ENCODE data around the gene MYH11.

Gene MYH11

DNA sequence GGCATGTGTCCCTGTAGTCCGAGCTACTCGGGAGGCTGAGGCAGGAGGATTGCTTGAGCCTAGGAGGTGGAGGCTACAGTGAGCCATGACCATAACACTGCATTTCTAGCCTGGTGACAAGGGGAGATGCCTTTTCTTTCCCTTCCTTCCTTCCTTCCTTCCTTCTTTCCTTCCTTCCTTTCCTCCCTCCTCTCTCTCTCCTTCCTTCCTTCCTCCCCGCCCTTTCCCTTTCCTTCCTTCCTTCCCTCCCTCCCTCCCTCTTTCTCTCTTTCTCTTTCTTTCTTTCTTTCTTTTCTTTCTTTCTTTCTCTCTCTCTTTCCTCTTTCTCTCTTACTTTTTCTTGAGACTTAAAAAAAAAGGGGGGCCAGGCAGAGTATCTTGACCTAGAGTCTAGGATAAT lies 34.7 kb upstream of the MYH11 start:
- H3K4me3 ChIP-seq (ENCODE audit: low read depth, low read length): no peak overlapping the region
- ChIA-PET CTCF (interaction anchor here (1.8 kb wide), 1 partner anchor 17 kb away, joined by 4 read pairs; no protein-coding TSS in a partner anchor), POLR2A (no interaction called here)
- no peak for DNase-seq (ENCODE audit: low read depth, low spot score)
- TF ChIP-seq, protein P1, sequence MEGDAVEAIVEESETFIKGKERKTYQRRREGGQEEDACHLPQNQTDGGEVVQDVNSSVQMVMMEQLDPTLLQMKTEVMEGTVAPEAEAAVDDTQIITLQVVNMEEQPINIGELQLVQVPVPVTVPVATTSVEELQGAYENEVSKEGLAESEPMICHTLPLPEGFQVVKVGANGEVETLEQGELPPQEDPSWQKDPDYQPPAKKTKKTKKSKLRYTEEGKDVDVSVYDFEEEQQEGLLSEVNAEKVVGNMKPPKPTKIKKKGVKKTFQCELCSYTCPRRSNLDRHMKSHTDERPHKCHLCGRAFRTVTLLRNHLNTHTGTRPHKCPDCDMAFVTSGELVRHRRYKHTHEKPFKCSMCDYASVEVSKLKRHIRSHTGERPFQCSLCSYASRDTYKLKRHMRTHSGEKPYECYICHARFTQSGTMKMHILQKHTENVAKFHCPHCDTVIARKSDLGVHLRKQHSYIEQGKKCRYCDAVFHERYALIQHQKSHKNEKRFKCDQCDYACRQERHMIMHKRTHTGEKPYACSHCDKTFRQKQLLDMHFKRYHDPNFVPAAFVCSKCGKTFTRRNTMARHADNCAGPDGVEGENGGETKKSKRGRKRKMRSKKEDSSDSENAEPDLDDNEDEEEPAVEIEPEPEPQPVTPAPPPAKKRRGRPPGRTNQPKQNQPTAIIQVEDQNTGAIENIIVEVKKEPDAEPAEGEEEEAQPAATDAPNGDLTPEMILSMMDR (IDR thresholded peaks at IDR 0.05; ENCODE audit: insufficient read depth, low read length, missing control alignments): no peak

DNA sequence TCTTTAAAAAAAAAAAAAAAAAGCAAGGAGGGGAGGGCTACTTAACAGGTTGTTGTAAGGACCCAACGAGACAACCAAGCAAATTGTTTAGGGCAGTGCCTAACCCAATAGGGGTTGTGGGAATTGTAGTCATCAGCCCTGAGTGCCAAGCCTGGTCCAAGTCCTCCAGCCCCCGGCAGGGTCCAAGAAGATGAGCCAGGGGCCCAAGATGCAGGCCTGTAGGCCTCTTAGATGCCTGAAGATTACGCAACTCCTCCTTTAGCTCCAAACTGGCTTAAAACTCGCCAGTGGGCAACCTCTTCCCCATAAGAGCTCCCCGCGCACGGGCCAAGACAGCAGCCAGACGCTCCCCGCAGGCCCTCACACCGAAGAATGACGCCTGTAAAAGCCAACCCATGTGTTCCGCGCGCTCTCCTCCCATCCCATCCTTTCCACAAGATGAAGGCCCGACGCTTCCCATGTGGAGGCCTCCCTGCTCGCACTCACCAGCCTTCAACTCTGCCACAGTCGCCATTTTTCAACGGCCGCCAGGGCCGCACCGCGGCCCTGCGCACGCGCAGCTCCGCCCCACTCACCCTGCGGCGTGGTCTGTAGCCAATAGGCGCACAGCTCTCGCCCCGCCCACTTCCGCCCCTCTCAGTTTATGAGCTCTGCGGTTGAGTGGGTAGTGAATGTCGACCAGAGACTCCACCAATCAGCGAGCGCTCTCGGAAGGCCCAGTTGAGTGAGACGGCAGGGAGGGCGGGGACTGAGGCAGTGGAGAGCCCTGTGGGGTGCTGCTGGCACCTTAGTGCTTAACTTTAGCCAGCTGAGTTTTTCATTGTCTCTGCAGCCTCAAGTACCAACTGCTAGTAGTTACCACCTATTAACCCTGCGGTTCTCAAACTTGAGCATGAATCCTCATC lies 31.5 kb upstream of the MYH11 start, which contains the start of gene CEP20:
Gene CEP20 (minus strand): TSS at position 532 of the 905 bp plus-strand sequence. CDS start 18 bp downstream, at position 514.
- ChIA-PET CTCF (interaction anchor here (1.3 to 4.0 kb wide), 5 partner anchors 11 to 239 kb away, joined by 3 to 44 read pairs (median 13); no protein-coding TSS in a partner anchor), POLR2A (interaction anchor here (0.6 to 1.5 kb wide), 13 partner anchors 9 to 270 kb away, joined by 3 to 9 read pairs (median 4); no protein-coding TSS in a partner anchor)
- H3K4me3 ChIP-seq (ENCODE audit: low read depth, low read length): peak within 1 kb of the TSS; percentile 94
- TF ChIP-seq, protein P1 (IDR thresholded peaks at IDR 0.05; ENCODE audit: insufficient read depth, low read length, missing control alignments): peak; percentile 2
- DNase-seq (ENCODE audit: low read depth, low spot score): peak; percentile 91

DNA sequence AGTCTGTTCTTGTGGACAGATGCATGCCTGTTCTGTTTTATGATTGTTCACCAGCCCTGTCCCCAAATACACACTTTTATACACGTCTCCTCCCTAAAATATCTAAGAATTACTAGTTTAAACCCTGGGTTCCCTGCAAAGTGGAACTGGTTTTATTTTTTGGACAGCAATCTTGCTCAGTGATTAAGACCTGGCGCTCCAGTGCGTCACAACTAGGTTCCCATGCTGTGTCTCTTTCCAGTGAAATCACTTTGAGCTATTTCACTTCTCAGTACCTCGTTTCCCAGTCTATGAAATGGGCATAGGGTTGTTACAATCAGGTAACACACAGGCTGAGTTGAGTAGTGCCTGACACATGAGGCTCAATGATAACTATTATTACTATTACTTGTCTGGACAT lies 30.5 kb upstream of the MYH11 start:
- no peak for DNase-seq (ENCODE audit: low read depth, low spot score)
- POLR2A ChIA-PET: interaction anchor here (0.6 to 1.4 kb wide), 4 partner anchors 33 to 269 kb away, joined by 3 to 4 read pairs (median 3); no protein-coding TSS in a partner anchor
- TF ChIP-seq, protein P1 (IDR thresholded peaks at IDR 0.05; ENCODE audit: insufficient read depth, low read length, missing control alignments): no peak
- CTCF ChIA-PET: interaction anchor here (1.8 to 4.0 kb wide), 3 partner anchors 12 to 240 kb away, joined by 13 to 44 read pairs (median 24); no protein-coding TSS in a partner anchor
- H3K4me3 ChIP-seq (ENCODE audit: low read depth, low read length): peak overlapping the region; percentile 94

DNA sequence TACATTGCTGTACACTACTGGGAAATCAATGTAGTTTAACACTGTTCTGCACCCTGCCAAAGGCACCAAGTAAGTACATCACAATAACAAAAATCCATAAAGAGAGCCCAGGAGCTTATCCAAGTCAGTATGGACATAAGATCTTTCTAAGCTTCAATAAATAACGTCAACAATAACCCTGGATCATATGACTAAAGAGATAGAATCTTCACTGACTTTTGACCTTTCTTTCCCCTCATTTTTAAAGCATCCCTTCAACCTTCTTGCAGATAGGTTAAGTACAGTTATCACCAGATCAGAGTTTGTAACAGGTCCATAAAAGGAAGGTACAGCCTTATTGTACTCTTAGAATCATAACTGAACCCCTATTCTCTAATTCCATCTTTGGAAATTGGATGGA lies 29.2 kb upstream of the MYH11 start:
- H3K4me3 ChIP-seq (ENCODE audit: low read depth, low read length): no peak overlapping the region
- ChIA-PET CTCF (interaction anchor here (3.6 to 4.0 kb wide), 2 partner anchors 12 to 13 kb away, joined by 24 to 44 read pairs; no protein-coding TSS in a partner anchor), POLR2A (no interaction called here)
- TF ChIP-seq, protein P1 (IDR thresholded peaks at IDR 0.05; ENCODE audit: insufficient read depth, low read length, missing control alignments): no peak
- DNase-seq (ENCODE audit: low read depth, low spot score): no peak

DNA sequence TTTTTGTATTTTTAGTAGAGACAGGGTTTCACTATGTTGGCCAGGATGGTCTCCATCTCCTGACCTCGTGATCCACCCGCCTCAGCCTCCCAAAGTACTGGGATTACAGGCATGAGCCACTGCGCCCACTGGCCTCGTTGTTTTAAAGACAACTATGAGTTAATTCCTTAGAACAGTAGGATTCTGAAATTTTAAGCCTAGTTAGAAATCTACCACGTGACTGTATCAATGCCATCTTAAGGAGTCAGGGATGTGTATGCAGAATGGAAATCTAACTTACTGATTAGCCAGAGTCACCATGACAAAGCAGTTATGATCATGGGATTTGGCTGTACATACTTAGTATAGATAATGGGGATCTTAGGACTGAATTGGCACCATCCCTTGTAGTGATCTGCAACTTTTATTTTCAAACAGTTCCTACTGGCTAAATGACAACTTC lies 28.8 kb upstream of the MYH11 start:
- POLR2A ChIA-PET: no interaction called here
- TF ChIP-seq, protein P1 (IDR thresholded peaks at IDR 0.05; ENCODE audit: insufficient read depth, low read length, missing control alignments): no peak
- CTCF ChIA-PET: interaction anchor here (4.0 kb wide), 1 partner anchor 11 kb away, joined by 44 read pairs; no protein-coding TSS in a partner anchor
- no peak for DNase-seq (ENCODE audit: low read depth, low spot score)
- no peak overlapping the region for H3K4me3 ChIP-seq (ENCODE audit: low read depth, low read length)

DNA sequence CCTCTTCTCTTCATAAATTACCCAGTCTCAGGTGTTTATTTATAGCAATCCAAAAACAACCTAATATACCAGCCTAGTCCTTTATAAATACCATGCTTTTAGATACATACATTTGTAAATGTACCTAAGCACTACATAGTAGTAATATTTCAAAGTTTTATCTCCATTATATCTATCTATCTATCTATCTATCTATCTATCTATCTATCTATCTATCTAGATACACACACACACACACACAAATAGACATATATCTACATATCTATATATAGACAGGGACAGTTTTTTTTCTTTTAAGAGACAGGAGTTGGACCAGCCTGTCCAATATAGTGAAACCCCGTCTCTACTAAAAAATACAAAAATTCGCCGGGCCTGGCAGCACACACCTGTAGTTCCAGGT lies 25.7 kb upstream of the MYH11 start:
- ChIA-PET POLR2A (no interaction called here), CTCF (interaction anchor here (2.0 kb wide), 1 partner anchor 8 kb away, joined by 27 read pairs; no protein-coding TSS in a partner anchor)
- TF ChIP-seq, protein P1 (IDR thresholded peaks at IDR 0.05; ENCODE audit: insufficient read depth, low read length, missing control alignments): no peak
- no peak for DNase-seq (ENCODE audit: low read depth, low spot score)
- H3K4me3 ChIP-seq (ENCODE audit: low read depth, low read length): no peak overlapping the region
